Nephron (organoid): ENCODE measurements around the gene IL1RN.

Experiments
- H3K27ac Mint-ChIP-seq, 3 experiments: 2 replicates each; pipeline ENCODE4 v1.8.0; 2020; ENCODE audit warnings: mixed read lengths in 3 of 3, mild to moderate bottlenecking in 2 of 3, moderate library complexity in 1 of 3
- H3K27me3 Mint-ChIP-seq: 2 replicates; pipeline ENCODE4 v1.8.0; 2021; ENCODE audit warnings: low read depth, mild to moderate bottlenecking, moderate library complexity, mixed read lengths
- H3K36me3 Mint-ChIP-seq: 2 replicates; pipeline ENCODE4 v1.8.0; 2020; ENCODE audit warnings: low read depth, mixed read lengths
- H3K4me1 Mint-ChIP-seq: 2 replicates; pipeline ENCODE4 v1.8.0; 2020; ENCODE audit warnings: mixed read lengths
- H3K4me3 Mint-ChIP-seq, 3 experiments: 2 replicates each; pipeline ENCODE4 v1.8.0; 2020; ENCODE audit warnings: mild to moderate bottlenecking in 3 of 3, mixed read lengths in 3 of 3, moderate library complexity in 2 of 3
- H3K9me3 Mint-ChIP-seq: 2 replicates; pipeline ENCODE4 v1.8.0; 2020; ENCODE audit warnings: mixed read lengths
- TF ChIP-seq, protein P1 (sequence below), 3 experiments: fragments of 200-600 bp; sonication (generic); IDR thresholded peaks; one replicate each; pipeline ENCODE4 v1.5.0; 2021; ENCODE audit warnings: antibody characterized with exemption in 3 of 3; ENCODE audit not compliant: unreplicated experiment in 3 of 3

Gene IL1RN

DNA sequence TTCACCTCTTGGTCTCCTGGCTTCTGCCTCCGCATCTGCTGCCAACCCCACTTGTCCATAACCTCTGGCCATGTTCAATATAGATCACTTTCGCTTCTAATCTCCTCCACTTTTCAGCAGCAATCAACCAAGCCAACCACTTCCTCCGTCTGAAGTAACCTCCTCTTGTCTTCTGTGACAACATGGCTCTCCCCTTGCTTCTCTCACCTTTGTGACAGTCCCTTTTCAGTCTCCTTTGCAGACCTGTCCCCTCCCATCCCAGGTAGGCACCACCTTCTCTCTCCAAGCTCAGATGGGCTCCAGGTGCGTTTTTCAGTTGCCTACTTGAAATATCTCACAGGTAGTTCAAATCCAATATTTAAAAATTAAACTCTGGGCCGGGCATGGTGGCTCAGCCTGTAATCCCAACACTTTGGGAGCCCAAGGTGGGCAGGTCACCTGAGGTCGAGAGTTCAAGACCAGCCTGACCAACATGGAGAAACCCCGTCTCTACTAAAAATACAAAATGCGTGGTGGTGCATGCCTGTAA, 41.7 kb downstream of the IL1RN start:
- Mint-ChIP-seq H3K4me1 (no peaks in the 10 kb centered on the region), H3K9me3 (no peaks in the 10 kb centered on the region), H3K4me3 (no peak overlapping the region), H3K27me3 (peaks cover 18% of the 10 kb centered on the region), H3K27ac (no peak overlapping the region), H3K36me3 (no peaks in the 10 kb centered on the region)
- TF ChIP-seq, protein P1, sequence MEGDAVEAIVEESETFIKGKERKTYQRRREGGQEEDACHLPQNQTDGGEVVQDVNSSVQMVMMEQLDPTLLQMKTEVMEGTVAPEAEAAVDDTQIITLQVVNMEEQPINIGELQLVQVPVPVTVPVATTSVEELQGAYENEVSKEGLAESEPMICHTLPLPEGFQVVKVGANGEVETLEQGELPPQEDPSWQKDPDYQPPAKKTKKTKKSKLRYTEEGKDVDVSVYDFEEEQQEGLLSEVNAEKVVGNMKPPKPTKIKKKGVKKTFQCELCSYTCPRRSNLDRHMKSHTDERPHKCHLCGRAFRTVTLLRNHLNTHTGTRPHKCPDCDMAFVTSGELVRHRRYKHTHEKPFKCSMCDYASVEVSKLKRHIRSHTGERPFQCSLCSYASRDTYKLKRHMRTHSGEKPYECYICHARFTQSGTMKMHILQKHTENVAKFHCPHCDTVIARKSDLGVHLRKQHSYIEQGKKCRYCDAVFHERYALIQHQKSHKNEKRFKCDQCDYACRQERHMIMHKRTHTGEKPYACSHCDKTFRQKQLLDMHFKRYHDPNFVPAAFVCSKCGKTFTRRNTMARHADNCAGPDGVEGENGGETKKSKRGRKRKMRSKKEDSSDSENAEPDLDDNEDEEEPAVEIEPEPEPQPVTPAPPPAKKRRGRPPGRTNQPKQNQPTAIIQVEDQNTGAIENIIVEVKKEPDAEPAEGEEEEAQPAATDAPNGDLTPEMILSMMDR (IDR thresholded peaks at IDR 0.05; ENCODE audit: unreplicated experiment in 3 of 3), result no peak

DNA sequence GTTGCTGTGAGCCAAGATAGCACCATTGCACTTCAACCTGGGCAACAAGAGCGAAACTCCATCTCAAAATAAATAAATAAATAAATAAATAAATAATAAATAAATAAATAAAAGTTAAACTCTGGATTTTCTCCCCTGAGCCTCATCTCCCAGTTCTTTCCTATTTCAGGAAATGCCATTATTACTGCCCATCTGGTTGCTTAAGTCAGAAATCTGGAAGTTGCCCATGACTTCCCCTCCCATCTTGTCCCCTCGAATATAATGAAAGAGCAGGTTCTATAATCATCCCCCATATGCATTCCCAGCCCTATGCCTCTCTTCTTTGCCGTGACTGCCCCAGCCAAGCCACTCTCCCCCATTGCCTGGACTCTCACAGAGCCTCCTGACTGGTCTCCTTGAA, 42.2 kb downstream of the IL1RN start:
- TF ChIP-seq, protein P1 (IDR thresholded peaks at IDR 0.05; ENCODE audit: unreplicated experiment in 3 of 3), result no peak
- no peaks in the 10 kb centered on the region for H3K9me3 Mint-ChIP-seq
- H3K4me1 Mint-ChIP-seq, result no peaks in the 10 kb centered on the region
- peaks cover 13% of the 10 kb centered on the region for H3K27me3 Mint-ChIP-seq
- H3K4me3 Mint-ChIP-seq, result no peak overlapping the region
- H3K36me3 Mint-ChIP-seq, result no peaks in the 10 kb centered on the region
- H3K27ac Mint-ChIP-seq, result no peak overlapping the region

DNA sequence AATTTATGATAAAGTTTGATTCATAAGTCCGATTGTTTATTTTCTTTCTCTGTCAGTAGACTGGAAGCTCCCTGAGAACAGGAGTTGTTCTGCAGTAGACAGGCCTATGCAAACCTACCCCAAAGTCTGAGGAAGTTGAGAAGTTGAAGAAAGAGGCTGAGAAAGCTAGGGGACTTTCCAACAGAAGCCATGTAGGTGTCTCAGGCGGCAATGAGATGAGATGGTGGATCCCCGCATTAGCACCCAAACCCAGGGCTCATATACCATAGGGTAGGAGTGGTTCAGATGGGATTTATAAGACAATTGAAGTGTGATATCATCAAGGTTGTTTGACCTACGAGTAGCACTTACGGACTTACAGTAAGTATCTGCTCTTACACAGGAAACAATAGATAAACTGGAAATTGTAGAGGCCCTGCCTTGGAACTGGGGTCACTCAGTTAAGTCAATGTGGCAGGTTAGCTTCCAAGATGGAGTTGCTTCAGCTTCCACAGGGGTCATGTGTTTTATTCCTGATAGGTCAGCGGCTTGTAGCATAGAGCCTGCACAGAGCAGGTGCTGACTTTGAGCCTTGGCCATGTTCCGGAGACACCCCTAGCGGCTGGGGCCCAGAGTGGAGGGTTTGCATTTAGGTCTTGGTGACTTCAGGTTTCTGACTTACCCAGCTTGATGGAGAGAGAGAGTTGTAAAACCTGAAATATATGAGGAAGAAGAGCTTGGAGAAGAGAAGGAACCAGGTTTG, 44.1 kb downstream of the IL1RN start:
- H3K27me3 Mint-ChIP-seq, result peaks cover 9% of the 10 kb centered on the region

DNA sequence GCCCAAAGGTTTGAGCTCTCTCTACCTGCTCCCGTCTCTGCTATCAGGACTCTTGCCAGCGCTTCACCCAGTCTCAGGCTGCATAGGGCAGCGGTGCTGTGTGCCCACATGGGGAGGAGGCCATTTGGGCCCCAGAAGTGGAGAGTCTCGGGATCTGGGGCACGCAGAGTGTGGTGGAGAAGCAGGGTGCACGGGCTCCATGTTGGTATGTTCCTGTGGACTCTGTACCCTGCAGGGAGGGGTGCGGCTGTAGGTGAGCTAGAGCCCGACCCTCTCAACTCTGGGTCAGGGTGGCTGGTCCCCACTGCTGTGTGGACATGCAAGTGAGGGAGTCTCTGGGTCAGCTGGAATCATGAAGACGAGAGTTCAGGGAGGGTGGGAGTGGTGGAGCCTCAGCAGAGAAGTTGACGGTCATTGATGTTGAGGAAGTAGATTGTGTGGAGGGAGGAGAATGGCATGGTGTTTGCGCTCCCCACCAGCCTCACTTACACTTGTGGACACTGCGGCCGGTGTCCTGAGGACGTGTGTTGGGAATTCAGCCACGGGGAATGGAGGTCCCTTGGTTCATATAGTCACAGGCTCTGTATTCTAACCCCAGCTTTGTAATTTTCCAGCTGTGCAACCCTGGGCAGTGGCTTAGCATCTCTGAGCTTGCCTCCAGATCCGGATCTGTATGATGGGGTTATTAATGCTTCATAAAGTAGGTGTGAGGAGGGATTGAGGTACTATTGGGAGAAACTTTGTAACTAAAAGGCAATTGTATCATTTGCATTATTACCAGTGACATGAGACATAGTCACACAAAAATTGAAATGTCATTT, 45.5 kb downstream of the IL1RN start:
- H3K4me3 Mint-ChIP-seq, result no peak overlapping the region

More for the DNA sequence above, 44.1 kb downstream of the IL1RN start:
- Mint-ChIP-seq H3K4me1 (peaks cover 5% of the 10 kb centered on the region), H3K9me3 (no peaks in the 10 kb centered on the region), H3K36me3 (no peaks in the 10 kb centered on the region), H3K4me3 (no peak overlapping the region), H3K27ac (no peak overlapping the region)
- TF ChIP-seq, protein P1 (IDR thresholded peaks at IDR 0.05; ENCODE audit: unreplicated experiment in 3 of 3), result no peak

DNA sequence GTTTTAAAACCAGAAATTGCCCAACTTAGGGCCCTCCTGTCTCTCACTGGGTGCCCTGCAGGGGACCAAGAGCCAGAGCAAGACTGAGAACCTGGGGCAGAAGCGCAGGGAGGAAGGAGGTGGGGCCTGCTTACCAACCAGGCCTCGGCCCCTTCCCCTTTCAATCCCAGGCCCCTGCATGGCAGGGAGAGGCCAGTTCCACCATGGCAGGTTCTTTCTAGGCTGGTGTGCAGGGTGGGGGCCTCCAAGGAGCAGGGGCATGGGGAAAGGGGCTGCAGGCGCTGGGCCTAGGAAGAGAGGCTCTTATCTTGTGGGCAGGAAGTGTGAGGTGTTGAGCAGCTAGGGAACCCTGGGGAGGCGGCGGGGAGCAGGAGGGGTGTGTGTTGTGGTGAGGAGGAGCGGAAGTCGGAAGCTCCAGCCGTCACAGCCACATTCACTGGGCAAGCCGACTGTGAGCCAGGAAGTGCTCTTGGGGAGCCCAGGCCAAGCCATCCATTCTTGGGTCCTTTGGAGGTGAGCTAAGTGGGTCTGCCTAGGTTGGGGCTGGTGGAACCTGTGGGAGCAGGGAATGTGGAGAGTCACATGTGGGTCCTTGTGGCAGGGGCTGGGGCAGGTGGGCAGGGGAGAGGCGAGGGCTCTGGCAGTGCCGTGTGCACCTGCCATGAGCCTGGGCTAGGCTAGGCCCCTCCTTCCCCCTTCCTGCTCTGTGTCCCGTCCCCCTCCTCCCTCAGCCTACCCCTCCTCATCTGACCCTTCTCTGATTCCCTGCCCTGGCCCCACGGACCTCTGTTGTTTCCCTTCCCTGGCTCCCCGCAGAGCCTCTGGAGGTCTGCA, 46.4 kb downstream of the IL1RN start, which contains the start of gene PSD4:
PSD4 (plus strand) TSS at position 430 of the 834 bp plus-strand sequence. CDS start 8,486 bp downstream, outside the sequence.
- Mint-ChIP-seq H3K27ac (no peak within 1 kb of the TSS), H3K9me3 (no peaks in the 10 kb centered on the region), H3K36me3 (no peaks in the 10 kb centered on the region), H3K4me1 (peaks cover 5% of the 10 kb centered on the region), H3K4me3 (no peak within 1 kb of the TSS), H3K27me3 (peaks cover 13% of the 10 kb centered on the region)
- TF ChIP-seq, protein P1 (IDR thresholded peaks at IDR 0.05; ENCODE audit: unreplicated experiment in 3 of 3), result no peak

More for the DNA sequence above, 45.5 kb downstream of the IL1RN start:
- Mint-ChIP-seq H3K9me3 (no peaks in the 10 kb centered on the region), H3K4me1 (peaks cover 5% of the 10 kb centered on the region), H3K27ac (no peak overlapping the region), H3K27me3 (peaks cover 9% of the 10 kb centered on the region), H3K36me3 (no peaks in the 10 kb centered on the region)
- TF ChIP-seq, protein P1 (IDR thresholded peaks at IDR 0.05; ENCODE audit: unreplicated experiment in 3 of 3), result no peak
